Mesendoderm (in vitro differentiated cells): Measurements from ENCODE around the gene KLRK1.
A peak's percentile ranks its signal among the peaks of the same experiment; 100 is the strongest.
"Not testable (repeated sequence)": the region's sequence is repeated elsewhere in the genome, so short reads cannot be mapped to it uniquely, and the experiment has no call there.

Source experiments
- DNase-seq: peaks from one replicate; pipeline ENCODE4 v3.0.0; 2013
- H2AK5ac ChIP-seq: 2 replicates; pipeline ENCODE4 v1.6.1; 2013; ENCODE audit warnings: low read length, inconsistent platforms
- H2BK120ac ChIP-seq: 2 replicates; pipeline ENCODE4 v1.6.1; 2013; ENCODE audit warnings: low read depth, mild to moderate bottlenecking, low read length, moderate library complexity, mixed read lengths
- H2BK15ac ChIP-seq: replicated peaks from 2 replicates; pipeline ENCODE4 v1.6.1; 2013; ENCODE audit warnings: low read depth, mild to moderate bottlenecking, moderate library complexity
- H2BK5ac ChIP-seq: 2 replicates; pipeline ENCODE4 v1.6.1; 2013; ENCODE audit warnings: low read length, inconsistent platforms
- H3K18ac ChIP-seq: 2 replicates; pipeline ENCODE4 v1.6.1; 2013; ENCODE audit warnings: mild to moderate bottlenecking, low read length, mixed read lengths
- H3K23ac ChIP-seq: one replicate; pipeline ENCODE4 v1.6.1; 2013; ENCODE audit warnings: low read length
- H3K27ac ChIP-seq: 2 replicates; pipeline ENCODE4 v1.5.1; 2013; ENCODE audit warnings: low read depth, mild to moderate bottlenecking, inconsistent platforms, low read length, moderate library complexity
- H3K27me3 ChIP-seq: 2 replicates; pipeline ENCODE4 v1.6.1; 2013; ENCODE audit warnings: low read length, control low read depth, mild to moderate bottlenecking, inconsistent platforms; ENCODE audit not compliant: insufficient read depth, poor library complexity
- H3K36me3 ChIP-seq: 2 replicates; pipeline ENCODE4 v1.6.1; 2013; ENCODE audit warnings: low read length, inconsistent platforms; ENCODE audit not compliant: control insufficient read depth, insufficient read depth
- H3K4ac ChIP-seq: one replicate; pipeline ENCODE4 v1.6.1; 2013; ENCODE audit warnings: low read depth, mild to moderate bottlenecking, low read length, moderate library complexity
- H3K4me1 ChIP-seq: 2 replicates; pipeline ENCODE4 v1.6.1; 2013; ENCODE audit warnings: low read depth, low read length, inconsistent platforms; ENCODE audit not compliant: control insufficient read depth
- H3K4me2 ChIP-seq: 2 replicates; pipeline ENCODE4 v1.6.1; 2013; ENCODE audit warnings: low read length
- H3K4me3 ChIP-seq: 2 replicates; pipeline ENCODE4 v1.5.1; 2013; ENCODE audit warnings: mild to moderate bottlenecking, low read length
- H3K56ac ChIP-seq: one replicate; pipeline ENCODE4 v1.6.1; 2013; ENCODE audit warnings: low read length
- H3K79me1 ChIP-seq: 2 replicates; pipeline ENCODE4 v1.6.1; 2013; ENCODE audit warnings: low read length, inconsistent platforms
- H3K79me2 ChIP-seq: 2 replicates; pipeline ENCODE4 v1.6.1; 2013; ENCODE audit warnings: mild to moderate bottlenecking, low read length; ENCODE audit not compliant: control insufficient read depth, insufficient read depth
- H3K9ac ChIP-seq: 2 replicates; pipeline ENCODE4 v1.6.1; 2013; ENCODE audit warnings: low read length, inconsistent platforms
- H4K5ac ChIP-seq: one replicate; pipeline ENCODE4 v1.6.1; 2013; ENCODE audit warnings: low read length
- H4K8ac ChIP-seq: one replicate; pipeline ENCODE4 v1.6.1; 2013; ENCODE audit warnings: low read depth, mild to moderate bottlenecking, control low read depth, low read length, moderate library complexity
- WGBS: extraction: QIAGEN DNeasy Blood & Tissue Kit; methylation state at CpG from one replicate; pipeline ENCODE4 v1.1.7; 2013; ENCODE audit warnings: low lambda C conversion rate, missing lambda C conversion rate; ENCODE audit not compliant: insufficient coverage; ENCODE audit errors: extremely low coverage; 5-methylcytosine and 5-hydroxymethylcytosine counted together

The KLRK1 gene

GRCh38 chr12:10404798-10405197 lies 15.0 kb upstream of the KLRK1 start:
- H4K8ac ChIP-seq = no peak overlapping the region
- H3K56ac ChIP-seq = no peak overlapping the region
- no peak overlapping the region for H3K4me2 ChIP-seq
- H3K79me2 ChIP-seq = no peaks in the 10 kb centered on the region
- no peaks in the 10 kb centered on the region for H3K4me1 ChIP-seq
- H2BK15ac ChIP-seq = no peak overlapping the region
- no peak overlapping the region for H3K9ac ChIP-seq
- H2BK5ac ChIP-seq = no peak overlapping the region
- no peaks in the 10 kb centered on the region for H3K36me3 ChIP-seq
- H3K79me1 ChIP-seq = no peaks in the 10 kb centered on the region
- no peak overlapping the region for H3K4me3 ChIP-seq
- H3K23ac ChIP-seq = no peak overlapping the region
- H2AK5ac ChIP-seq = no peak overlapping the region
- H3K27me3 ChIP-seq = no peaks in the 10 kb centered on the region
- H2BK120ac ChIP-seq = no peak overlapping the region
- DNase-seq = no peak
- H3K18ac ChIP-seq = no peak overlapping the region
- no peak overlapping the region for H3K27ac ChIP-seq
- no peak overlapping the region for H3K4ac ChIP-seq
- no peak overlapping the region for H4K5ac ChIP-seq

DNA sequence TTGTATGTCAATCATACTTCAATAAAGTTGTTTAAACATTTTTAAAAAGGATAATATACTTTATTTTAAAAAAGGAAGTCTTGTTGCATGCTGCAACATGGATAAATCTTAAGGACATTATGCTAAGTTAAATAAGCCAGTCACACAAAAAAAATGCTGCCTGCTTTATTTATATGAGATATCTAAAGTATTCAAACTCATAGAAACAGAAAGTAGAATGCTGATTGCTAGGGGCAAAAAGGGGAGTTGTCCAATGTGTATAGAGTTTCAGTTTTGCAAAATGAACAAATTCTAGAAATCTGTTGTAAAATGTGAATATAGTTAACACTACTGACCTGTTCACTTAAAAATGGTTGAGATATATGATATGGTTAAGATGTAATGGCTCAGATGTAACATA lies 11.0 kb upstream of the KLRK1 start:
- no peaks in the 10 kb centered on the region for H3K79me1 ChIP-seq
- H2BK15ac ChIP-seq = no peak overlapping the region
- H3K56ac ChIP-seq = no peak overlapping the region

GRCh38 chr12:10398168-10398567 lies 8.3 kb upstream of the KLRK1 start:
- Histone ChIP-seq H2BK5ac (no peak overlapping the region), H3K36me3 (no peaks in the 10 kb centered on the region), H3K23ac (no peak overlapping the region), H2BK15ac (no peak overlapping the region), H3K4me1 (no peaks in the 10 kb centered on the region), H2AK5ac (no peak overlapping the region), H3K27me3 (no peaks in the 10 kb centered on the region), H3K9ac (no peak overlapping the region), H4K5ac (no peak overlapping the region), H3K79me1 (no peaks in the 10 kb centered on the region), H3K4me2 (no peak overlapping the region), H3K79me2 (no peaks in the 10 kb centered on the region), H3K27ac (no peak overlapping the region), H3K4ac (no peak overlapping the region), H3K56ac (no peak overlapping the region), H2BK120ac (no peak overlapping the region), H4K8ac (no peak overlapping the region), H3K4me3 (no peak overlapping the region), H3K18ac (no peak overlapping the region)
- no CpG with 5 or more reads among the region's 2 CpGs for WGBS
- no peak for DNase-seq

More for the DNA sequence above, 11.0 kb upstream of the KLRK1 start:
- Histone ChIP-seq H3K18ac (no peak overlapping the region), H3K36me3 (no peaks in the 10 kb centered on the region), H2AK5ac (no peak overlapping the region), H3K9ac (no peak overlapping the region), H3K4me2 (no peak overlapping the region), H3K27ac (no peak overlapping the region), H3K4me3 (no peak overlapping the region), H4K5ac (no peak overlapping the region), H3K23ac (no peak overlapping the region), H2BK5ac (no peak overlapping the region), H3K4ac (no peak overlapping the region), H3K4me1 (no peaks in the 10 kb centered on the region), H3K27me3 (no peaks in the 10 kb centered on the region), H3K79me2 (no peaks in the 10 kb centered on the region), H2BK120ac (no peak overlapping the region), H4K8ac (no peak overlapping the region)
- no peak for DNase-seq

DNA sequence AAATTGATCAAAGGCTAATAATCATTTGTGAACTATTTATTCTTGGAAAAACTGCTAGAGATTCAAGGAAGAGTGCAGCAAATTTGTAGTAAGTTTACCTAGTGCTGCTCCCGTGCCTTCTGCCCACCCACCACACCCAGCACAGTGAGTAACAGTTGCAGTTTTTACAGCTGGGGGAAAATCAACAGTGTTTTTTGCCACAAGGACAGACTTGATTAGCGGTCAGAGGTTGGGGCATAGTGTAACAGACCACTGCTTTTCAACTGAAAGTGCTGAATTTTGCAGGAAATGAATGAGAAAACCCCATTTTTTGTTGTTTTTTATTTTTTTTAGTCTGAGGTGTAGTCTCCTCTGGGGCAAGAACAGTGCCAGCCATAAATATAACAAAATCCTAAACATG lies 7.5 kb upstream of the KLRK1 start:
- H3K79me2 ChIP-seq = no peaks in the 10 kb centered on the region
- H3K79me1 ChIP-seq = no peaks in the 10 kb centered on the region
- H2AK5ac ChIP-seq = no peak overlapping the region
- no CpG with 5 or more reads among the region's 2 CpGs for WGBS
- H4K5ac ChIP-seq = no peak overlapping the region
- DNase-seq = no peak
- no peak overlapping the region for H2BK120ac ChIP-seq
- H3K27me3 ChIP-seq = no peaks in the 10 kb centered on the region
- H2BK15ac ChIP-seq = no peak overlapping the region
- H4K8ac ChIP-seq = no peak overlapping the region
- no peaks in the 10 kb centered on the region for H3K4me1 ChIP-seq
- H3K4ac ChIP-seq = no peak overlapping the region
- H2BK5ac ChIP-seq = no peak overlapping the region
- no peaks in the 10 kb centered on the region for H3K36me3 ChIP-seq
- H3K56ac ChIP-seq = no peak overlapping the region
- H3K27ac ChIP-seq = no peak overlapping the region
- no peak overlapping the region for H3K23ac ChIP-seq
- no peak overlapping the region for H3K4me2 ChIP-seq
- H3K18ac ChIP-seq = no peak overlapping the region
- H3K4me3 ChIP-seq = no peak overlapping the region
- H3K9ac ChIP-seq = no peak overlapping the region

GRCh38 chr12:10396176-10396575 lies 6.3 kb upstream of the KLRK1 start:
- not testable (repeated sequence) for H4K5ac ChIP-seq, H4K8ac ChIP-seq, H2AK5ac ChIP-seq, H3K56ac ChIP-seq, H3K27ac ChIP-seq, H3K4me3 ChIP-seq, DNase-seq, H2BK15ac ChIP-seq, H3K4me2 ChIP-seq, H3K4me1 ChIP-seq, H3K18ac ChIP-seq, H3K23ac ChIP-seq, H3K4ac ChIP-seq, H2BK5ac ChIP-seq, H3K79me1 ChIP-seq, H3K79me2 ChIP-seq, H3K9ac ChIP-seq, H3K27me3 ChIP-seq, H2BK120ac ChIP-seq, H3K36me3 ChIP-seq
- WGBS = 100% methylated on average over 1 of the region's 15 CpGs

DNA sequence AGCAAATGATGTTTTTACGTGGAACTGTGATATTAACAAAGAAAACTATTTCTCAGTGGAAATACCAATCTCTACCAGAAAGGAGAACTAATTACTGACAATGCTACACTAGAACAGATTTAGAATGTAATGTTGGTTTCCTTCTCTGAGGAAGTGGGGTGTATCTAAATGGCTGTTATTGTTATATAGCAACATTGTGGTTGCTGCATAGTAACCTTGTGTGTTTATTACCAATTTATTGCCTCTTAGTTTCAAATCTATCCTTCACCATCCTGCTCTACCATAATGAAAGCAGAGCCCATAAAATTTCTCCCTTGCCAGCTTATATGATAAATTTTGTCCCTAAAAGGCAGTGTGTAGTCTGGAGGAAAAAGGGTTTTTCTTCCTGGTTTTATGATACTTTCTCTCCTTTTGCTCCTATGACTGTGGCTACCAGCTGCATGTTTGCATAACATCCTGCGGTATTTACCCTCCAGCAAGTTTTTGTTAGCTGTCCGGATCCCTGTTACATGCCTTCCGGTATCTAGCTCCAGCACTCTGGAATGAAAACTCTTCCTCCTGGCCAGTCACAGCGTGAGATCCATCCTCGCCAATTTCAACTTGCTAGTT lies 5.7 kb upstream of the KLRK1 start:
- Histone ChIP-seq H2BK15ac (no peak overlapping the region), H2BK5ac (no peak overlapping the region), H3K4me2 (no peak overlapping the region), H3K79me2 (no peaks in the 10 kb centered on the region), H3K36me3 (no peaks in the 10 kb centered on the region), H2BK120ac (no peak overlapping the region), H3K27me3 (no peaks in the 10 kb centered on the region), H3K27ac (no peak overlapping the region), H3K4me1 (no peaks in the 10 kb centered on the region), H3K4me3 (no peak overlapping the region), H3K4ac (no peak overlapping the region), H3K23ac (no peak overlapping the region), H3K18ac (no peak overlapping the region), H3K9ac (no peak overlapping the region), H4K5ac (no peak overlapping the region), H3K56ac (no peak overlapping the region), H4K8ac (no peak overlapping the region), H2AK5ac (no peak overlapping the region), H3K79me1 (no peaks in the 10 kb centered on the region)
- DNase-seq = peak; percentile 78
- WGBS = no CpG with 5 or more reads among the region's 6 CpGs
